D341Med (cell line): ENCODE measurements around the gene TNMD.
"Not testable (repeated sequence)": the region's sequence is repeated elsewhere in the genome, so short reads cannot be mapped to it uniquely, and the experiment has no call there.

Experiments
- DNase-seq: peaks from one replicate; pipeline ENCODE4 v3.0.0; 2012; ENCODE audit warnings: low spot score

Gene TNMD

GRCh38 chrX:100584611-100585010 lies at the start of gene TNMD:
Gene TNMD (plus strand): TSS chrX:100584936. CDS start chrX:100585019, 83 bp downstream.
- DNase-seq: no peak

DNA sequence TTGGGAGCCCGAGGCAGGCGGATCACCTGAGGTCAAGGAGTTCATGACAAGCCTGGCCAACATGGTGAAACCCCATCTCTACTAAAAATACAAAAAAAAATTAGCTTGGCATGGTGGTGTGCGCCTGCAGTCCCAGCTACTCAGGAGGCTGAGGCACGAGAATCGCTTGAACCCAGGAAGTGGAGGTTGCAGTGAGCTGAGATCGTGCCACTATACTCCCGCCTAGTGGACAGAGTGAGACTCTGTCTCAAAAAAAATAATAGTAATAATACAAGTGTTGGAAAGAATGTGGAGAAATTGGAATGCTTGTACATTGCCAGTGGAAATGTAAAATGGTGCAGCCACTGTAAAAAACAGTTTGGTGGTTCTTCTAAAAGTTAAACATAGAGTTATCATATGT lies 19.2 kb upstream of the TNMD start:
- not testable (repeated sequence) for DNase-seq

- no peak for DNase-seq
Measured at GRCh38 chrX:100586747-100587146, 2.0 kb downstream of the TNMD start.

DNA sequence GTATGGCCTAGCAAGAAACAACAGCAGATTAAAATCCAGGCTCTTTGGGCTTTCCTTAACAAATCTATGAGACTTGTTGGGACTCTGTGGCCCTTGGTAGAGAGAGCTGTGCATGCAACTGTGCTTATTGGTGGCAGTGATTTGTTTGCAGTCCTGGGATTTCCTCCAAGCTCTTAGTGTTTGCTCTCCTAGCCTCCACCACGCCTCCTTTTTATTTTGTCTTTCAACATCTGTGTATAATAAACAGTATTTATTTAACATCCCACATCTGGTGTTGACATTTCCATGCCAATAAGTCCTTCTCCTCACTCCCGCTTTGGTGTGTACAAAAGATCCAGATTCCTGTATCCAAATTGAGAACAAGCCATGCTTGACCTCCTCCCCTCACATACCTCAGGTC lies 3.1 kb downstream of the TNMD start:
- no peak for DNase-seq

GRCh38 chrX:100591256-100592051 lies 6.7 kb downstream of the TNMD start:
- no peak for DNase-seq

DNA sequence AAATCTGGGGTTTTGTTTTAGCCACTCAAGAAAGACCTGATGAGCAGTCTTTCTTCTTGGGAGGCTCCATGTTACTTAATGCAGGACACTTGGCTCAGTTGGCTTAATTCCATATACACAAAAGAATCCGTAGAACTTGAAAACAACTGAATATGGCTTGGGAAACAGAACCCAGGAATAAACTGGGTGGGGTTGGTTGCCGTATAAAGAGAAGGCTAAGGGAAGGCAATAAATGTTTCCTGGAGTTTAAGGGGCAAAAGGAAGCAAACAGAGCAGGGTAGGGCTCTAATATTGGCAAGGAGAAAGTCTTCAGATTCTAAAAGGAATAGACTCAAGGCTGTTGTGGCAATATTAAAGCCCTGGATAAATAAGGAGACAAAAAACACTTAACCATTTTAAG lies 8.4 kb downstream of the TNMD start:
- DNase-seq: no peak

DNA sequence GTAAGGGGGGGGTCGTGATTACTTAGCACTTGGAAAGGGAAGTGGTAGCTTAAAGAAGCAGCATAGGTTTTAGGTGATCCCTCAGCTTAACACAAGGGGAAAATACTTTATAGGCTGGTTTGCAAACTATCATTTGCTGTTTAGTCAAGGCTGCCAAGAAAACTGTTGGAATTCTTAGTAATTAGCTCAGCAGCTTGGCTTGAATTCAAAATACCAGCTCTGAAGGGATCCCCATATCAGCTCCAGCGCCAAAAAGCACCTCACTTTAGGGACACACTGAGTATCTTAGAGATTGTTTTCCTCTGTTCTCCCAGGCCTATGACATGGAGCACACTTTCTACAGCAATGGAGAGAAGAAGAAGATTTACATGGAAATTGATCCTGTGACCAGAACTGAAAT lies 8.8 kb downstream of the TNMD start:
- DNase-seq: no peak

- DNase-seq: no peak
Measured at GRCh38 chrX:100596601-100597000, 11.9 kb downstream of the TNMD start.

DNA sequence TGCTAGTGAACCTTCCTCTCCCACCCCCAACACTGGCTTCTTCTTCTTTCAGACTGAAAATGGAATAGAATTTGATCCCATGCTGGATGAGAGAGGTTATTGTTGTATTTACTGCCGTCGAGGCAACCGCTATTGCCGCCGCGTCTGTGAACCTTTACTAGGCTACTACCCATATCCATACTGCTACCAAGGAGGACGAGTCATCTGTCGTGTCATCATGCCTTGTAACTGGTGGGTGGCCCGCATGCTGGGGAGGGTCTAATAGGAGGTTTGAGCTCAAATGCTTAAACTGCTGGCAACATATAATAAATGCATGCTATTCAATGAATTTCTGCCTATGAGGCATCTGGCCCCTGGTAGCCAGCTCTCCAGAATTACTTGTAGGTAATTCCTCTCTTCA lies 14.7 kb downstream of the TNMD start:
- DNase-seq: no peak

GRCh38 chrX:100600340-100600739 lies 15.6 kb downstream of the TNMD start:
- DNase-seq: no peak

GRCh38 chrX:100600758-100601157 lies 16.0 kb downstream of the TNMD start:
- no peak for DNase-seq

- no peak for DNase-seq
Measured at GRCh38 chrX:100606753-100607152, 22.0 kb downstream of the TNMD start.

DNA sequence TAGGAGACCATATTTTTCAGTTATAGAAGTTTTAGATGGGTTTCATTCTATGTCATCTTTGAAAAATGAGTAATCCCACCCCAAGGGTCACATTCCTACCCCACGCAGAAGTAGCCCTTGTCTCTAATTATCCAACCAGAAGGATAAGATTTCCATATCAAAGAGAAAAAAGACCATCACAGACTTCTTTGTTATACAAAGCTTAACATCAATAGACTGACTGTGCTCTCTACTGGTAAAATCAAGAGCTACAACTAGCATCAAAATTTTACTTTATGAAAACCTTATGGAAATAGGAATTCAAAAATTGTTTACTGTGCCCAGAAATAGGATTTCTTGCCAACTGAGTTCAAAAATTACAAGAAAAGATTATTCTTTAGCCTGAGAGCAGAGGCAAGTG lies 24.9 kb downstream of the TNMD start:
- DNase-seq: no peak

- no peak for DNase-seq
Measured at GRCh38 chrX:100611951-100612350, 27.2 kb downstream of the TNMD start.

- peak; percentile 30 for DNase-seq
Measured at GRCh38 chrX:100615005-100615404, 30.3 kb downstream of the TNMD start.

DNA sequence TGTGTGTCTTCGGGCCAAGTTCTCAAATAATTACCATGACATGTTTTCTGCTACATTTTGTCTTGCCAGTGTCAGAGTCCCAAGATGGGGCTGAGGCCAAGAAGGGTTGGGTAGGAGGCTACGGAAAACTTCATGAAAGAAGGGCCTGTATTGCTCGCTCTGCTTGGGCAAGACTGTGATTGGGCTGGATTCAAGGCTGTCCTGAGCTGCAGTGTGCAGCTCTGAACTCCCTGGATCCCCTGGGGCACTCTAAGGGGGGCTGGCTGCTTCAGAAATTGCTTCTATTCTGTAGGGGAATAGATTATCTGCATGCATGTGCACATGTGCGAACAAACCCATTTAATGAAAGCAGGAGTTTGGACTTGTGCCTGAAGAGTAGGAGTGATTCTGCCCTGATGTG lies 38.3 kb downstream of the TNMD start:
- DNase-seq: no peak

DNA sequence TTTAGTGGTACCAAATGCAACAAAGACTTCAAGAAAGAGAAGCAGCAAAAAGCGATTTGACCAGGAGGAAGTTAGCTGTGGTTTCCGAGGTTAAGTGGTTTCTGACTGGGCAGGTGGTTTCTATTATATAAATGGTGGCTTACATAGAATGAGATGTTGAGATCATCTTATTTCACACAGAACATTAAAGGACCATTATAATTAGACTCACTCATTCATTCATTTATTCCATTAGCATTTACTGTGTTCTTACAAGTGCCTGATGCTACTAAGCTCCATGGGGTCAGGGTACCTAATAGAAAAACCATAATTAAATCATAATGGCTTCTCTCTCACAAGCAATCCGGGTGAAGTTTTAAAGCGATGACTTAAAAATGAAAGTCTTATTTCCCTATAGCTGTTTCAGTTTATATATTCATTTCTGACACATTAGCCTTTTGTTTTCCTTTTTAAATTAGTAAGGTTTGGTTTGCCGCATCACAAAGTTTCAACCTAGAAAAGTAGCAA lies 41.3 kb downstream of the TNMD start:
- DNase-seq: no peak

- DNase-seq: no peak
Measured at GRCh38 chrX:100635040-100635439, 50.3 kb downstream of the TNMD start.

- DNase-seq: no peak
Measured at GRCh38 chrX:100635989-100636320, 51.2 kb downstream of the TNMD start.

- peak; percentile 85 for DNase-seq
Measured at GRCh38 chrX:100636321-100636991, 51.7 kb downstream of the TNMD start, which contains the start of gene TSPAN6. Gene TSPAN6 (minus strand): TSS chrX:100636806. CDS start chrX:100636694, 112 bp downstream.

DNA sequence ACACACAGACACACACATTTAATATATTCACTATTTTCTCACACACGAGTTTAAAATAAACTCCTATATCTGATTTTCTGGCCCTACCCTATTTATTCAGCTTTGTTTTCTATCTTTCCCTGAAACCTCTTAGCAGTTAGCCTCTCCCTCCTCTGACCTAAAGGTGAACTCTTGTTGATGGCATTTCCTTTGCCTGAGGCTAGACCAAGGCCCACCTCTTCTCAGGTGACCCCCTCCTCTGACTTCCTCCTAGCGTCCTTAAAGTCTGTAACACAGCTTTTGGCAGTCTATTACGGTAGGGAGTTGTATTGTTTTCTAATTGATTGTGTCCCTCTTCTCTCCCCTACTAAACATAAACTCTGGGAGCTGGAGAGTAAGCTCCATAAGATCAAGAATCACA lies 57.6 kb downstream of the TNMD start:
- DNase-seq: no peak

GRCh38 chrX:100643212-100643611 lies 58.5 kb downstream of the TNMD start:
- no peak for DNase-seq
